Left ventricle myocardium inferior (tissue), 1 donor: Measurements from ENCODE around the gene EPHB2. TPM values are rescaled to one million over a fixed set of nuclear protein-coding genes. Genes with fewer than 3 reads are reported as not detected.

Source experiments
- DNase-seq: peaks from one replicate; pipeline ENCODE4 v3.0.0-alpha.2; 2020
- H3K27ac ChIP-seq: fragments of 200-600 bp; replicated peaks from 2 replicates; pipeline ENCODE4 v1.8.0; 2021
- H3K27me3 ChIP-seq: fragments of 200-600 bp; 2 replicates; pipeline ENCODE4 v1.8.0; 2021; ENCODE audit warnings: low read depth
- H3K36me3 ChIP-seq: fragments of 200-600 bp; 2 replicates; pipeline ENCODE4 v1.8.0; 2021
- H3K4me1 ChIP-seq: fragments of 200-600 bp; 2 replicates; pipeline ENCODE4 v1.8.0; 2021
- H3K4me3 ChIP-seq: fragments of 200-600 bp; 2 replicates; pipeline ENCODE4 v1.8.0; 2021; ENCODE audit warnings: mild to moderate bottlenecking, moderate library complexity
- H3K9me3 ChIP-seq: fragments of 200-600 bp; replicated peaks from 2 replicates; pipeline ENCODE4 v1.8.0; 2021
- intact Hi-C: fragments of 100-400 bp; cut with micrococcal nuclease; formaldehyde crosslinking; loops from one replicate; pipeline ENCODE4 v1.11.0; 2022
- total RNA-seq: library from RNA; stranded (reverse); fragmentation: NEBNext Ultra II Directional; extraction: Animal tissue kit (Norgen Biotek cat#: 25700); gene quantifications from one replicate; pipeline ENCODE4 v1.2.1, GENCODE V29; 2021
- TF ChIP-seq, protein P1 (sequence below): fragments of 200-600 bp; IDR thresholded peaks from 2 replicates; pipeline ENCODE4 v1.8.0; 2021; ENCODE audit warnings: antibody characterized with exemption, mild to moderate bottlenecking, borderline replicate concordance
- donor health status: DM: no; HTN: yes; CAD: no; lungs with severe emphysema.

EPHB2 gene
- total RNA-seq, 1 donor from 2014 or later, result 2.0 TPM

GRCh38 chr1:22921452-22922126 lies 210.9 kb downstream of the EPHB2 start:
- peak overlapping the region; percentile 91 for H3K27ac ChIP-seq

DNA sequence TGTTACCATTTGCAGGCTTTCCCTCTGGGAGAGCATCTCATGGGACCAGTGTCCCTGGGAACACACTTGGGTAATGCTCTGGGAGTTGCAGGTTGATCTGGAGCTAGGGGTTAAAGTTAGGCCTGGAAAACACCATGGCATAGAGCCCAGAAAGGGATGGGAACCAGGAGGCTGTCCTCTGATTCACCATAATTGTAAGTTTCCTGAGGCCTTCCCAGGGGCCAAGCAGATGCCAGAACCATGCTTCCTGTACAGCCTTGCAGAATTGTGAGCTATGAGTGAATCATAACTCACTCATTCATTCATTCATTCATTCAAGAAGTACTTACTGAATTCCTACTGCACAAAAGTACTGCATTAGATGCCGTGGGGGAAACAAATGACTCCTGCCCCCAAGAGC lies 212.0 kb downstream of the EPHB2 start:
- peaks cover 20% of the 10 kb centered on the region for H3K4me1 ChIP-seq
- H3K27ac ChIP-seq, result no peak overlapping the region
- H3K27me3 ChIP-seq, result peaks cover 10% of the 10 kb centered on the region
- no peaks in the 10 kb centered on the region for H3K36me3 ChIP-seq
- intact Hi-C loops, result no loop called here
- no peak for DNase-seq
- H3K4me3 ChIP-seq, result no peak overlapping the region
- TF ChIP-seq, protein P1, sequence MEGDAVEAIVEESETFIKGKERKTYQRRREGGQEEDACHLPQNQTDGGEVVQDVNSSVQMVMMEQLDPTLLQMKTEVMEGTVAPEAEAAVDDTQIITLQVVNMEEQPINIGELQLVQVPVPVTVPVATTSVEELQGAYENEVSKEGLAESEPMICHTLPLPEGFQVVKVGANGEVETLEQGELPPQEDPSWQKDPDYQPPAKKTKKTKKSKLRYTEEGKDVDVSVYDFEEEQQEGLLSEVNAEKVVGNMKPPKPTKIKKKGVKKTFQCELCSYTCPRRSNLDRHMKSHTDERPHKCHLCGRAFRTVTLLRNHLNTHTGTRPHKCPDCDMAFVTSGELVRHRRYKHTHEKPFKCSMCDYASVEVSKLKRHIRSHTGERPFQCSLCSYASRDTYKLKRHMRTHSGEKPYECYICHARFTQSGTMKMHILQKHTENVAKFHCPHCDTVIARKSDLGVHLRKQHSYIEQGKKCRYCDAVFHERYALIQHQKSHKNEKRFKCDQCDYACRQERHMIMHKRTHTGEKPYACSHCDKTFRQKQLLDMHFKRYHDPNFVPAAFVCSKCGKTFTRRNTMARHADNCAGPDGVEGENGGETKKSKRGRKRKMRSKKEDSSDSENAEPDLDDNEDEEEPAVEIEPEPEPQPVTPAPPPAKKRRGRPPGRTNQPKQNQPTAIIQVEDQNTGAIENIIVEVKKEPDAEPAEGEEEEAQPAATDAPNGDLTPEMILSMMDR, result no peak
- H3K9me3 ChIP-seq, result peaks cover 7% of the 10 kb centered on the region

More at GRCh38 chr1:22921452-22922126, 210.9 kb downstream of the EPHB2 start:
- Histone ChIP-seq H3K36me3 (no peaks in the 10 kb centered on the region), H3K4me3 (no peak overlapping the region), H3K27me3 (peaks cover 9% of the 10 kb centered on the region), H3K4me1 (peaks cover 20% of the 10 kb centered on the region), H3K9me3 (peaks cover 7% of the 10 kb centered on the region)
- DNase-seq, result no peak
- intact Hi-C loops, result no loop called here
- TF ChIP-seq, protein P1, result no peak

DNA sequence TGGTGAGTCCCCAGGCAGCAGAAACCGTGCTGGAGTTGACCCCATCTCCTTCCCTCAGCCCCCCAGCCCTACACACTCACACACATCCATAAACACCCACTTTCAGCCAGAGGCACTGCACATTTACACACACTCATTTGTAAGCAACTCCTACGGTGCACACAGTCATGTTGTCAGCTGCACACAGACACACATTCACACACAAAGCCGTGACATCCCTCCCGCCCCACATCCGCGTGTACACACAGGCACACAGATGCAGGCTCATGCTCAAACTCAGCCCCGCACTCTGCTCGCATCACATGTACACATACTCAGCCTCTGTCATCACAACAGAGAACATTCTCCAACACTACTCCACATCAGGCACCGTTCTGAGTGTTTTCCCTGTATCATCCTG lies 214.5 kb downstream of the EPHB2 start:
- no peaks in the 10 kb centered on the region for H3K36me3 ChIP-seq
- TF ChIP-seq, protein P1, result no peak
- H3K9me3 ChIP-seq, result peaks cover 7% of the 10 kb centered on the region
- no peak overlapping the region for H3K27ac ChIP-seq
- H3K27me3 ChIP-seq, result peaks cover 19% of the 10 kb centered on the region
- intact Hi-C loops, result no loop called here
- no peak overlapping the region for H3K4me3 ChIP-seq
- no peak for DNase-seq
- H3K4me1 ChIP-seq, result peaks cover 20% of the 10 kb centered on the region

- peak; percentile 47 for DNase-seq
- Histone ChIP-seq H3K4me3 (no peak overlapping the region), H3K36me3 (no peaks in the 10 kb centered on the region), H3K4me1 (no peaks in the 10 kb centered on the region), H3K27me3 (peaks cover 38% of the 10 kb centered on the region), H3K27ac (no peak overlapping the region), H3K9me3 (peaks cover 5% of the 10 kb centered on the region)
- TF ChIP-seq, protein P1, result peak; percentile 77
- intact Hi-C loops, result no loop called here
These were observed 219.7 kb downstream of the EPHB2 start for GRCh38 chr1:22930240-22930912.

- no peaks in the 10 kb centered on the region for H3K4me1 ChIP-seq
- peaks cover 28% of the 10 kb centered on the region for H3K27me3 ChIP-seq
- H3K27ac ChIP-seq, result no peak overlapping the region
- TF ChIP-seq, protein P1, result no peak
- peaks cover 5% of the 10 kb centered on the region for H3K9me3 ChIP-seq
- H3K4me3 ChIP-seq, result no peak overlapping the region
- intact Hi-C loops, result no loop called here
- no peak for DNase-seq
- H3K36me3 ChIP-seq, result no peaks in the 10 kb centered on the region
These were observed 222.3 kb downstream of the EPHB2 start for GRCh38 chr1:22932803-22933470.
